Sigmoid colon (tissue), 7 donors: Measurements from ENCODE around the gene NUFIP1. TPM values are rescaled to one million over a fixed set of nuclear protein-coding genes. Genes with fewer than 3 reads are reported as not detected.

Experiments
- DNase-seq: peaks from one replicate; pipeline ENCODE4 v3.0.0-alpha.2; 2019
- H3K27ac ChIP-seq, 4 donors: fragments of 200-600 bp; sonication (generic); one replicate each; pipeline ENCODE4 v1.5.1; 2016 to 2019; ENCODE audit warnings: mild to moderate bottlenecking in 1 of 4
- H3K27me3 ChIP-seq, 3 donors: fragments of 200-600 bp; sonication (generic); one replicate each; pipeline ENCODE4 v1.5.1; 2019; ENCODE audit warnings: mild to moderate bottlenecking in 1 of 3
- H3K36me3 ChIP-seq, 4 donors: fragments of 200-600 bp; sonication (generic); one replicate each; pipeline ENCODE4 v1.5.1; 2016 to 2019
- H3K4me1 ChIP-seq, 4 donors: fragments of 200-600 bp; sonication (generic); one replicate each; pipeline ENCODE4 v1.5.1; 2017 to 2019
- H3K4me3 ChIP-seq, 4 donors: fragments of 200-600 bp; sonication (generic); one replicate each; pipeline ENCODE4 v1.5.1; 2017 to 2019; ENCODE audit warnings: mild to moderate bottlenecking in 2 of 4, moderate library complexity in 1 of 4
- H3K9me3 ChIP-seq, 4 donors: fragments of 200-600 bp in 3 of 4; sonication (generic) in 3 of 4; one replicate each; pipeline versions ENCODE4 v1.5.1 to v1.6.1; 2013 to 2019
- EP300 ChIP-seq, 4 donors: sonication (generic); formaldehyde crosslinking; IDR thresholded peaks; one replicate each; pipeline ENCODE4 v1.6.1; 2017; ENCODE audit warnings: antibody characterized with exemption in 4 of 4
- POLR2A ChIP-seq, 2 donors: fragments of 450-650 bp; IDR thresholded peaks; one replicate each; pipeline ENCODE4 v1.6.1; 2016; ENCODE audit warnings: antibody characterized with exemption in 2 of 2, mild to moderate bottlenecking in 2 of 2, moderate library complexity in 2 of 2
- POLR2AphosphoS5 ChIP-seq, 4 donors: sonication (generic); formaldehyde crosslinking; IDR thresholded peaks; one replicate each; pipeline ENCODE4 v1.6.1; 2017; ENCODE audit warnings: antibody characterized with exemption in 4 of 4
- WGBS, 2 donors: extraction: QIAGEN DNeasy Blood & Tissue Kit; methylation state at CpG; one replicate each; pipeline ENCODE4 v1.1.7; 2013; 5-methylcytosine and 5-hydroxymethylcytosine counted together
- intact Hi-C: fragments of 100-400 bp; cut with DNase I; formaldehyde crosslinking; loops from one replicate; pipeline ENCODE4 v1.15.1; 2023
- polyA plus RNA-seq, 3 donors: library from polyadenylated mRNA; stranded (reverse); fragments of 200-250 nt; gene quantifications; one replicate each; pipeline ENCODE4 v1.2.3, GENCODE V29; 2013
- small RNA-seq, 3 donors: library from RNA; depleted of rRNA; stranded (forward); fragments of <200 nt; gene quantifications; one replicate each; pipeline ENCODE3, GENCODE V24; 2016
- total RNA-seq, 4 donors: library from RNA; depleted of rRNA; stranded (reverse); fragments of >200 nt; gene quantifications; one replicate each; pipeline ENCODE4 v1.1.0, GENCODE V29; 2016
- TF ChIP-seq, protein P1 (sequence below), 4 experiments: fragments of 450-650 bp in 3 of 4; fragments of 200-600 bp in 1 of 4; IDR thresholded peaks; one replicate each; pipeline ENCODE4 v1.5.1; 2016 to 2019; ENCODE audit warnings: antibody characterized with exemption in 4 of 4, mild to moderate bottlenecking in 3 of 4, moderate library complexity in 2 of 4
- donor health status: healthy with polysubstance abuse.
- donor health status: Bipolar disorder and iron deficiency.
- donor health status: healthy.

The NUFIP1 gene
- total and polyA plus RNA-seq, 7 donors = 1.6 to 3.5 (median 2.7) TPM

DNA sequence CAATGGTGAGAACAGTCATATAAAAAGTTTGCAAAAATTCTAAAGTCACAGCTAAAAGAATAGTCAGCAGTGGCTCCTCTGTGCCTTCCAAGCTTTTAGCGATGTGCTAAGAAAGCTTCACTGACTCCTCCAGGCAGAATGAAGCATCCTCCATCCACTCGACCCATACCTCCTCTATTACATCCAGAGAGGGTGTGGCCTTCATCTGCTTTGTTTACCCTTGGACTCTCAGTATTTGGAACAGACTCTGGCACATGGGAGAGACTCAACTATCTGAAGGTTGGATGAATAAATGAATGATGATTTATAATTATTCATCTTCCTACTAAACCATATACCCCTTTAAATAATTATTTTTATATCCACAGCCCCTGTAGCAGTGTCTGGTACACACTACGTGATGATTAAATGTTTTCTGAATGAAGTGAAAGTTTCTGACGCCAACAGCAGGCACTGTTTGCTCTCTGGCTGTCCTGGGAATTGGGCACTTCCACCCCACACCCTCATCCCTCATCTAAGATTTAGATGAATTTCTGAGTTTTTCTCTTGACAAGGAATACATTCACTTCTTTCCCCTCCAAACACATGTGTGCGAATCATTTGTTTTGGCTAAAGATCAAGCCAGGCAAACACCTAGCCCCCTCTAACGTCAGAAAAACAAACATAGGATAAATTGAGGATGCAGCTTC, 93.9 kb downstream of the NUFIP1 start:
- intact Hi-C loops = no loop called here
- no peaks in the 10 kb centered on the region for H3K36me3 ChIP-seq
- H3K27ac ChIP-seq = no peak overlapping the region
- H3K9me3 ChIP-seq = no peaks in the 10 kb centered on the region
- no peaks in the 10 kb centered on the region for H3K27me3 ChIP-seq
- WGBS, 2 donors = 37 to 57% methylated on average over 6 of the region's 6 CpGs
- no peak overlapping the region for H3K4me3 ChIP-seq
- no peak for DNase-seq
- no peaks in the 10 kb centered on the region for H3K4me1 ChIP-seq
- TF ChIP-seq, protein P1, sequence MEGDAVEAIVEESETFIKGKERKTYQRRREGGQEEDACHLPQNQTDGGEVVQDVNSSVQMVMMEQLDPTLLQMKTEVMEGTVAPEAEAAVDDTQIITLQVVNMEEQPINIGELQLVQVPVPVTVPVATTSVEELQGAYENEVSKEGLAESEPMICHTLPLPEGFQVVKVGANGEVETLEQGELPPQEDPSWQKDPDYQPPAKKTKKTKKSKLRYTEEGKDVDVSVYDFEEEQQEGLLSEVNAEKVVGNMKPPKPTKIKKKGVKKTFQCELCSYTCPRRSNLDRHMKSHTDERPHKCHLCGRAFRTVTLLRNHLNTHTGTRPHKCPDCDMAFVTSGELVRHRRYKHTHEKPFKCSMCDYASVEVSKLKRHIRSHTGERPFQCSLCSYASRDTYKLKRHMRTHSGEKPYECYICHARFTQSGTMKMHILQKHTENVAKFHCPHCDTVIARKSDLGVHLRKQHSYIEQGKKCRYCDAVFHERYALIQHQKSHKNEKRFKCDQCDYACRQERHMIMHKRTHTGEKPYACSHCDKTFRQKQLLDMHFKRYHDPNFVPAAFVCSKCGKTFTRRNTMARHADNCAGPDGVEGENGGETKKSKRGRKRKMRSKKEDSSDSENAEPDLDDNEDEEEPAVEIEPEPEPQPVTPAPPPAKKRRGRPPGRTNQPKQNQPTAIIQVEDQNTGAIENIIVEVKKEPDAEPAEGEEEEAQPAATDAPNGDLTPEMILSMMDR (IDR thresholded peaks at IDR 0.05) = no peak
- TF ChIP-seq EP300 (IDR thresholded peaks at IDR 0.05) (no peak), POLR2A (IDR thresholded peaks at IDR 0.05) (no peak), POLR2AphosphoS5 (IDR thresholded peaks at IDR 0.05) (no peak)

DNA sequence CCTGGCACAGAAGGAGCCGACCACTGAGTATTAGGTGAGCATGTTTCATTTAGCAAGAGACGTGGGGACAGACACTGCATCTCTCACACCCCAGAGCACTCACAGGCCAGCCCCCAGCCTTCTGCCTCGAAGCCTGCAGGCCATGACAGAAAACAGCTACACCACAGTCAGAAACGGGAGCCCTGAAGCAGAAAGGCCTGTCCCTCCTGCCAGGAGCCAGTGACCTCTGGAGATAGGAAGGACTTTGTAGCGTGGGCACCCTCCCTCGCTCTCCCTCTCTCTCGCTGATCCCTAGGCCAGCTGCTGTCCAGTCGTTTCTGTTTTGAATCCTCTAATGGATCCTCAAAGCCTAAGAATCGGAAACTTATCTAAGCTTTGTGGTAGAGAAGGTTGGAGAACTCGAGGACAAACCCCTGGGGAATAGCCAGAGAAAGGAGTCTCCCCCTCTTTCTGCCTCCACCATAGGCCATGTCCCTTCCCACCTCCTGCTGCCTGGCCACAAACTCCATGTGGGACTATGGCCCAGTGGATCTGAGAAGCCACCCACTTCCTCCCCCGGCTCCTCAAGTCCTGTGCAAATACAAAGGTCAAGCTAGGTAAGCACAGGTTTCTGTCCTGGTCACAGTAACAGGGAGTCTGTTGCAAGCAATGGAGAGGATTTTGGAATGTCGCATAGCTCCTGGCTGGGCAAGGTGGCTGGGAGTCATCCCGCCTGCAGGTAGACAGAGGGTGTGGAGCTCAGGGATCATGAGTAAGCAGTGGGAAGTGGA, 95.1 kb downstream of the NUFIP1 start:
- H3K4me3 ChIP-seq = no peak overlapping the region
- H3K4me1 ChIP-seq = no peaks in the 10 kb centered on the region
- WGBS, 2 donors = 85 to 87% methylated on average over 13 of the region's 13 CpGs
- no peaks in the 10 kb centered on the region for H3K27me3 ChIP-seq
- intact Hi-C loops = no loop called here
- no peak overlapping the region for H3K27ac ChIP-seq
- H3K9me3 ChIP-seq = no peaks in the 10 kb centered on the region
- no peak for TF ChIP-seq EP300 (IDR thresholded peaks at IDR 0.05)
- TF ChIP-seq, protein P1 (IDR thresholded peaks at IDR 0.05) = no peak
- TF ChIP-seq POLR2A (IDR thresholded peaks at IDR 0.05) = no peak
- TF ChIP-seq POLR2AphosphoS5 (IDR thresholded peaks at IDR 0.05) = no peak
- DNase-seq = no peak
- H3K36me3 ChIP-seq = no peaks in the 10 kb centered on the region

Small RNAs within 50 kb of the gene (small RNA-seq; reads per million reads assigned to genes)
- gene RN7SL49P = 0 to 0.24 (median 0) reads per million in 3 donors

Other genes with a start within 250 kb of the NUFIP1 start
- 10 to 100 TPM; 26.3 to 40.7 (median 32.9) TPM for gene GPALPP1, start 67 bp upstream of the NUFIP1 start, total RNA-seq
- gene GPALPP1, start 67 bp upstream of the NUFIP1 start, polyA plus RNA-seq = 10 to 100 TPM in 1 of 3 donors, 1 to 10 TPM in 2; 7.8 to 12.0 (median 8.3) TPM
- 10 to 100 TPM; 28.5 to 32.7 (median 30.1) TPM for gene GTF2F2, start 131.0 kb upstream of the NUFIP1 start, total RNA-seq
- gene GTF2F2, start 131.0 kb upstream of the NUFIP1 start, polyA plus RNA-seq = 10 to 100 TPM; 18.5 to 21.6 (median 20.6) TPM
- 1 to 10 TPM; 1.4 to 6.8 (median 2.2) TPM for gene KCTD4, start 211.6 kb upstream of the NUFIP1 start, total RNA-seq
- 1 to 10 TPM in 1 of 3 donors, under 1 TPM in 2; 0.22 to 1.2 (median 0.60) TPM for gene KCTD4, start 211.6 kb upstream of the NUFIP1 start, polyA plus RNA-seq